GM10847 (cell line): ENCODE data around the gene ARL6IP1.
A peak's percentile ranks its signal among the peaks of the same experiment; 100 is the strongest.

Experiments
- POLR2A ChIP-seq: IDR thresholded peaks from 2 replicates; pipeline ENCODE4 v1.6.1; 2011; ENCODE audit not compliant: insufficient read length; ENCODE audit errors: extremely low read depth

The ARL6IP1 gene

GRCh38 chr16:18801145-18801972 lies at the start of gene ARL6IP1:
TSS of gene ARL6IP1 (minus strand) at chr16:18801549. CDS start at chr16:18801466, 83 bp downstream.
- peak; percentile 98 for TF ChIP-seq POLR2A

- no peak for TF ChIP-seq POLR2A
Measured at GRCh38 chr16:18846416-18846815, 45.1 kb upstream of the ARL6IP1 start.

GRCh38 chr16:18842565-18842964 lies 41.2 kb upstream of the ARL6IP1 start:
- TF ChIP-seq POLR2A: no peak

DNA sequence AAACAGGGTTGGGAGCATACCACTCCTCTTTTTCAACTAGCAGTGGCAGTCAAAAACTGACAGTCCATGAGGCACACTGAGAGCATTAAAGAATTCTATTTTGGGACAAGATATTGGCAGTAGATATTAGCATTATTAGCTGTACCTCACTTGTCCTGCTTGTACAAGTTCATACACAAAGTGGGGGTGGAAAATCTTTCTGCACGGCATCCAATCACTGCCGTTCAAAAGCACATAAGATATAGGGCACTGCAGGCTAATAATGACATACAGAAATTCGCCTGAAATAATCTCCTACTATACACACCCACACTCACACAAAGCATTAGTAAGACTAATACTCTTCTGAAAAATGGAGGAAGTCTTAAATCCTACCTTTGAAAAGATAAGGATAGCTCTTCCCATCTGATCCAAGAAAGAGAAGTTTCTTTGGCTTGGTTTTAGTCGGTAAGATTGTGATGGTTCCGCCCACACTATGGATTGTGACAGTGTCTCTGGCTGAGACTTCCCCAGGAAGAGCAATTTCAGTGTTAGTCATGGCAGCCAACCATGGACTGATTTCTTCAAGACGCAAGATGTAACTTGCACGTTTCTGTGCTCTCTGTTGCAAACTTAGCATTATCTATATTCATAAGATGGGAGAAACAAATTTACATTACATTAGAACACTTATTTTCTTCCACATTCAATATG lies 40.6 kb upstream of the ARL6IP1 start:
- TF ChIP-seq POLR2A: no peak

DNA sequence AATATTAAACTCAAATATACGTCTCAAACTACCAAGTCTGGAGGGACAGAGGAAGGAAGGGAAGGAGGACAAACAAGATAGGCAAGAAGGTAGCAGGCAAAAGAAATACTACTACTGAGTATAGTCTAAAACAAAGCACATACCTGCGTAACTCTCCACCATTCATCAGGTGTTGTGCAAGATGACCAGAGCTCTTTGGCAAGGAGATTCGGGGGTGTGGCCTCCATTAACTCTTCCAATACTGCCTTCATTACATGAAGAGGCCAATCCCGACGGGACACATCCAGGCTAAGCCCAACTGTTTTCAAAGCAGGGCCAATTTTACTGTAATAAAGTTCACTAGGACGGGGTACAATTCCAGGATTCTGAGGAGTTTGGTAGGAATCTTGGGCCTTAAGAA lies 38.2 kb upstream of the ARL6IP1 start:
- TF ChIP-seq POLR2A: no peak

DNA sequence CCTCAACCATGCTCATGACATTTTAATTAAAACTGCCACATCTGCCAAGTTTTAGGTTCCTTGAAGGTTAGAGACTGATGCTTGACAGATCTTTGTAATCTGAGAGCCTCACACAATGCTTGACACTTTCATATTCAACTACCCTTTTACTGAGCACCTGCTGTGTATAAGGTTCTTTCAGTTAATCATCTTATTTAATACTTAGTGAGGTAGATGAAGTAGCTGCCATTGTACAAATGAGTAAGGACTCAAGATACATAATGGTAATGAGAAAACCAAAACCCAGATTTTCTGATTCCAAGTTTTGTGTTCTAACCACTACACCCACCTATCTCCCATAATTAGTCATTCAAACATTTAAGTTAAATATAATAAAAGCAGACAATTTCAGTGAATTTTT lies 35.4 kb upstream of the ARL6IP1 start:
- no peak for TF ChIP-seq POLR2A

- no peak for TF ChIP-seq POLR2A
Measured at GRCh38 chr16:18834864-18835263, 33.5 kb upstream of the ARL6IP1 start.

DNA sequence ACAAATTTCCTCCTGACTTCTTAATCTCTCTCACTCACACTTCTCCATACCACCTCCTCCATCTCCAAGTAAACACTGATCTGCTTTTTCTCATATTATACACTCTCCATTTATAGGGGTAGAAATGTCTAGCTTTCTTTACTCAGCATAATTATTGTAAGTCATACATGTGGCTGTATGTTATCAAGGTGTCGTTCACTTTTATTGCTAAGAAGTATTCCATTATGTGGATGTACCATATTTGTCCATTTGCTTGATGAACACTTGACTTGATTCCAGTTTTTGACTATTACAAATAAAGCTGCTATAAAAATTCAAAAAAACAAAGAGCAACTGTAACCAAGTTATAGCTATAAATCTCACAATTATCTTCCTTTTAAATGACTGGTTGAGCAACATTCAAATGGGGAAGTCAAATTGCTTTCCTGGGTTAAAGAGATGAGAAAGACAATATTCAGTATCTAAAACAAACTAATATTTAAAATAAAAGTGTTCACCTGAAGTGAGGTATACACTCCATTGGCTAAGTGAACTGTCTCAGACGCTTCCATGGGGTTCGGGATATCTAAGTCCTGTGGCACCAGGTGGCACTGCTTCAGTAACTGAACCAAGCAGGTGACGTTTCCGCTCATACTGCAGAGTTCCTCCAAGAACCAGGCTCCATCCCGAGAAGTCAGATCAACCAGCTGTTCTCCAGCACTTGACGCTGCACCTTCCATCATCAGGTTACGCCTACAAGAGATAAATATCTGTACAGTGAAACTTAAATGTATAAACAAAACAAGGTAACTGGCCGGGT lies 32.6 kb upstream of the ARL6IP1 start:
- no peak for TF ChIP-seq POLR2A

- TF ChIP-seq POLR2A: no peak
Measured at GRCh38 chr16:18832613-18833012, 31.3 kb upstream of the ARL6IP1 start.

DNA sequence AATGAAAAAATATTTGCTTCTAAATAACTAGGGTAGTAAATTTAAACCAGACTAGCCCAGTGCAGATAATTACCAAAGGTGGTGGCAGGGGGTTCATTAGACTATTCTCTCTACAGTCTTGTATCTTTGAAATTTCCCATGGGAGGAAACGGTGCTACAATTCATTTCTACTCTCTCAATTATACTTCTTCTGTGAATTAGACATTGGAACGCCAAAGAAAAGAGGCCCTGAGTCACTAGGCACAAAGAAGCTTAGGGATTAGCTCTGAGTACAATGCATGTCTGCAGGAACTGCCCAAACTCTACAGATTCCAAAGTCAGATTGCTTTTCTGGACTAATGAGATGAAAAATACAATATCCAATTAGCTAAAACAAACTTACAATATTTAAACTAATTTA lies 30.7 kb upstream of the ARL6IP1 start:
- TF ChIP-seq POLR2A: no peak

GRCh38 chr16:18829251-18829650 lies 27.9 kb upstream of the ARL6IP1 start:
- no peak for TF ChIP-seq POLR2A

DNA sequence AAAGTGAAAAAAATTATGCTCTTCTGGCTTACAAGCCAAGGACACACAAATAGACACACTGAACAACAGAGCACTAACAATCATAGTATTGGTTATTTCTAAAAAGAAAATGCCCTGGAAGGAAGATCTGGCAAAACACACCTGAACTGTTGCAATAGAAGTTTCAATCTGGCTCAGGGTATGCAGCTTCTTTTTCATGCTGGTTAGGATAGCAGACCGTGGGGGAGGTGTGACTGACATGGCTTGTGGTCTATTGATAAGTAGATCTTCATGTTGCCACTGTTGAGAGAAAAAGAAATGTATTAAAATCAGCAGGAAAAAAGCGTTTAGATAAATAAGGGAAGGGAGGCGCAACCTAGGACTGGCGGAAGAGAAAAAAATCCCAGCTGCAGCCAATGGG lies 26.5 kb upstream of the ARL6IP1 start:
- TF ChIP-seq POLR2A: no peak

DNA sequence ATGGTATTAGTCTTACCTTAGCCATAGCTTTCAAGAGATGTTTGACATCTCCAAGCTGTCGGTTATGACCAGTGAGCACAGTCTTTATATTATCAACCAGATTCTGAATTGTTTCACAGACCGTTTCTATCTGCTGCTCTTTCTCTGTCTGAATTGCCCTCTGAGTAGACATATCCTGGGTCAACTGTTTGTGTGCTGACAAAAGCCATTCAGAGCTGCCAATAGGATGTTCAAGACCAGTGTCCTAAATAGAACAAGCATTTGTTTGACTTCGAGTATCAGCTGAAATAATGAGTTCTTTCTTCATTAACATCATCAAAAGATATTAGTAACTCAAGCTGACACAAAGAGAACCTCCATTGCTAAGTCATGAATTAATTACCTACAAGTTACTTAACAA lies 14.9 kb upstream of the ARL6IP1 start:
- no peak for TF ChIP-seq POLR2A

- no peak for TF ChIP-seq POLR2A
Measured at GRCh38 chr16:18811925-18812324, 10.6 kb upstream of the ARL6IP1 start.

- TF ChIP-seq POLR2A: no peak
Measured at GRCh38 chr16:18809165-18809564, 7.8 kb upstream of the ARL6IP1 start.
